C1 segment of cervical spinal cord (tissue), 14 donors: Measurements from ENCODE around the gene DNAJC5.
"Not testable (repeated sequence)": the region's sequence is repeated elsewhere in the genome, so short reads cannot be mapped to it uniquely, and the experiment has no call there.

ENCODE experiments used
- DNase-seq, 14 donors: peaks; one replicate each; lab custom pipeline; 2025; lab: John Stamatoyannopoulos, UW

DNAJC5 gene

GRCh38 chr20:63955281-63955826 is 60.4 kb downstream of the DNAJC5 start:
- peak in 7 of 14 donors; percentile 59 to 74 (median 69) for DNase-seq

- peak in 13 of 14 donors; percentile 44 to 88 (median 80) for DNase-seq
Measured at GRCh38 chr20:63955827-63956663, 61.1 kb downstream of the DNAJC5 start, which contains the start of gene UCKL1. UCKL1 (minus strand) TSS chr20:63956416; CDS start chr20:63956372, 44 bp downstream.

GRCh38 chr20:63956664-63957003 is 61.7 kb downstream of the DNAJC5 start:
- DNase-seq: peak in 1 of 14 donors; percentile 69

GRCh38 chr20:63957004-63957689 is 62.2 kb downstream of the DNAJC5 start:
- DNase-seq: peak in 8 of 14 donors; percentile 16 to 66 (median 36)

- no peak for DNase-seq
Measured at GRCh38 chr20:63957690-63958441, 62.9 kb downstream of the DNAJC5 start.

GRCh38 chr20:63958471-63958870 is 63.5 kb downstream of the DNAJC5 start:
- no peak for DNase-seq

- no peak for DNase-seq
Measured at GRCh38 chr20:63958964-63959698, 64.2 kb downstream of the DNAJC5 start.

- DNase-seq: no peak
Measured at GRCh38 chr20:63959699-63960075, 64.8 kb downstream of the DNAJC5 start.

GRCh38 chr20:63960654-63961621 is 66.0 kb downstream of the DNAJC5 start:
- not testable (repeated sequence) for DNase-seq

- DNase-seq: no peak
Measured at GRCh38 chr20:63961664-63962425, 66.9 kb downstream of the DNAJC5 start.

- no peak for DNase-seq
Measured at GRCh38 chr20:63962426-63963347, 67.8 kb downstream of the DNAJC5 start.

- no peak for DNase-seq
Measured at GRCh38 chr20:63963348-63963741, 68.4 kb downstream of the DNAJC5 start.

GRCh38 chr20:63963784-63964301 is 68.9 kb downstream of the DNAJC5 start:
- no peak for DNase-seq

GRCh38 chr20:63964412-63964811 is 69.5 kb downstream of the DNAJC5 start:
- DNase-seq: no peak

- DNase-seq: no peak
Measured at GRCh38 chr20:63966172-63966943, 71.4 kb downstream of the DNAJC5 start.

GRCh38 chr20:63966944-63967322 is 72.0 kb downstream of the DNAJC5 start:
- no peak for DNase-seq
